Natural killer cell (primary cell): Measurements from ENCODE around the gene RPS6KA5. TPM values are rescaled to one million over a fixed set of nuclear protein-coding genes. Genes with fewer than 3 reads are reported as not detected.

Source experiments
- ATAC-seq, 3 donors: fragments of 150-1000 bp in 2 of 3; fragments of 200-7000 bp in 1 of 3; cut with Tn5 transposase; 1 replicate in 1 of 3; 2 replicates in 2 of 3; pipeline ENCODE4 v1.10.0; 2021; ENCODE audit warnings: mild to moderate bottlenecking in 2 of 3, moderate library complexity in 2 of 3
- DNase-seq, 2 donors: peaks; one replicate each; pipeline versions ENCODE4 v3.0.0 to v3.0.0-alpha.2; 2013 to 2021; ENCODE audit warnings: mixed read lengths in 1 of 2
- H3K27ac ChIP-seq: one replicate; pipeline ENCODE4 v1.5.1; 2013; ENCODE audit warnings: mild to moderate bottlenecking, low read length
- H3K27me3 ChIP-seq: one replicate; pipeline ENCODE4 v1.6.1; 2013; ENCODE audit warnings: low read length; ENCODE audit not compliant: control insufficient read depth, insufficient read depth
- H3K36me3 ChIP-seq: one replicate; pipeline ENCODE4 v1.6.1; 2013; ENCODE audit warnings: low read length; ENCODE audit not compliant: control insufficient read depth, insufficient read depth
- H3K4me1 ChIP-seq: one replicate; pipeline ENCODE4 v1.6.1; 2013; ENCODE audit warnings: low read length; ENCODE audit not compliant: control insufficient read depth, insufficient read depth
- H3K4me3 ChIP-seq: one replicate; pipeline ENCODE4 v1.5.1; 2013; ENCODE audit warnings: low read length
- H3K9me3 ChIP-seq: one replicate; pipeline ENCODE4 v1.6.1; 2013; ENCODE audit warnings: low read length; ENCODE audit not compliant: control insufficient read depth, insufficient read depth
- H3K27ac Mint-ChIP-seq, 2 donors: one replicate each; pipeline ENCODE4 v1.8.0; 2022; ENCODE audit warnings: mild to moderate bottlenecking in 2 of 2, mixed read lengths in 2 of 2, moderate library complexity in 1 of 2
- H3K27me3 Mint-ChIP-seq, 2 donors: one replicate each; pipeline ENCODE4 v1.8.0; 2022; ENCODE audit warnings: low read depth in 2 of 2, mixed read lengths in 2 of 2
- H3K36me3 Mint-ChIP-seq: one replicate; pipeline ENCODE4 v1.8.0; 2022; ENCODE audit warnings: mixed read lengths
- H3K4me1 Mint-ChIP-seq, 2 donors: one replicate each; pipeline ENCODE4 v1.8.0; 2022; ENCODE audit warnings: mixed read lengths in 2 of 2
- H3K4me3 Mint-ChIP-seq: one replicate; pipeline ENCODE4 v1.8.0; 2022; ENCODE audit warnings: mild to moderate bottlenecking, moderate library complexity, mixed read lengths
- H3K9me3 Mint-ChIP-seq, 2 donors: one replicate each; pipeline ENCODE4 v1.8.0; 2022; ENCODE audit warnings: mixed read lengths in 2 of 2
- whole genome bisulfite sequencing: methylation state at CpG from one replicate; pipeline ENCODE4 v1.1.7; 2013; ENCODE audit warnings: missing lambda C conversion rate; ENCODE audit not compliant: insufficient coverage; 5-methylcytosine and 5-hydroxymethylcytosine counted together
- intact Hi-C: fragments of 100-400 bp; cut with micrococcal nuclease; formaldehyde crosslinking; loops from one replicate; pipeline ENCODE4 v1.14.2; 2022
- total RNA-seq, 4 donors: library from RNA; stranded (reverse); fragments of 120-200 nt in 1 of 4; gene quantifications; one replicate each; pipeline versions ENCODE4 v1.2.3 to v1.2.4, GENCODE V29; 2013 to 2022
- TF ChIP-seq, protein P1 (sequence below): fragments of 200-600 bp; IDR thresholded peaks from one replicate; pipeline ENCODE4 v1.8.0; 2022; ENCODE audit warnings: antibody characterized with exemption

The RPS6KA5 gene
- total RNA-seq, 3 donors from 2014 or later (not counting 1 experiment from before 2014, with no cell fraction given): 24.1 to 28.5 (median 27.9) TPM

DNA sequence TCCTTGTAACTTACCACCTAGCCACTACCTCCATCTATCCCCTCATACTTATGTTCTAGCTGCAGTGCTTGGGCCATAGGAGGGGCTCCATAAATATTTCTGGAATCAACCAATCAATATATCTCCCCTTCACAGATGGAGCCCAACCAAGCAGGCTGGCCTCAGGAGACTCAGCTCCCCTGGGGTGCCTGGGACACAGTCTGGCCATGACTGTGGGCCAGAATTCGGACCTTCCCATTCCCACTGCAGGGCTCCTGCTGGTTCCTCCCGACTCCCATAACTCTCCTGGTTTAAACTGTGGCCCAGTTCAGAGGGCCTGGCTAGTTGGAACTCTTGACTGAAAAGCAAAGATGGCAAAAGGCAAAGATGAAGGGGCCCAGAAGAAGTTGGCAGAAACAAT is 257.2 kb downstream of the RPS6KA5 start:
- Histone ChIP-seq H3K4me1 (peaks cover 8% of the 10 kb centered on the region), H3K4me3 (no peak overlapping the region), H3K27me3 (no peaks in the 10 kb centered on the region), H3K27ac (no peak overlapping the region), H3K36me3 (no peaks in the 10 kb centered on the region), H3K9me3 (no peaks in the 10 kb centered on the region)
- TF ChIP-seq, protein P1, sequence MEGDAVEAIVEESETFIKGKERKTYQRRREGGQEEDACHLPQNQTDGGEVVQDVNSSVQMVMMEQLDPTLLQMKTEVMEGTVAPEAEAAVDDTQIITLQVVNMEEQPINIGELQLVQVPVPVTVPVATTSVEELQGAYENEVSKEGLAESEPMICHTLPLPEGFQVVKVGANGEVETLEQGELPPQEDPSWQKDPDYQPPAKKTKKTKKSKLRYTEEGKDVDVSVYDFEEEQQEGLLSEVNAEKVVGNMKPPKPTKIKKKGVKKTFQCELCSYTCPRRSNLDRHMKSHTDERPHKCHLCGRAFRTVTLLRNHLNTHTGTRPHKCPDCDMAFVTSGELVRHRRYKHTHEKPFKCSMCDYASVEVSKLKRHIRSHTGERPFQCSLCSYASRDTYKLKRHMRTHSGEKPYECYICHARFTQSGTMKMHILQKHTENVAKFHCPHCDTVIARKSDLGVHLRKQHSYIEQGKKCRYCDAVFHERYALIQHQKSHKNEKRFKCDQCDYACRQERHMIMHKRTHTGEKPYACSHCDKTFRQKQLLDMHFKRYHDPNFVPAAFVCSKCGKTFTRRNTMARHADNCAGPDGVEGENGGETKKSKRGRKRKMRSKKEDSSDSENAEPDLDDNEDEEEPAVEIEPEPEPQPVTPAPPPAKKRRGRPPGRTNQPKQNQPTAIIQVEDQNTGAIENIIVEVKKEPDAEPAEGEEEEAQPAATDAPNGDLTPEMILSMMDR: no peak
- Mint-ChIP-seq H3K4me3 (no peak overlapping the region), H3K4me1 (peaks cover 7 to 12% of the 10 kb centered on the region in 2 donors), H3K36me3 (no peaks in the 10 kb centered on the region), H3K27ac (no peak overlapping the region), H3K27me3 (peaks cover 0 to 2% of the 10 kb centered on the region in 2 donors), H3K9me3 (peaks cover 0 to 3% of the 10 kb centered on the region in 2 donors)
- intact Hi-C loops: no loop called here
- DNase-seq (no peak), ATAC-seq (no peak)
- WGBS: 93% methylated on average over 2 of the region's 2 CpGs

DNA sequence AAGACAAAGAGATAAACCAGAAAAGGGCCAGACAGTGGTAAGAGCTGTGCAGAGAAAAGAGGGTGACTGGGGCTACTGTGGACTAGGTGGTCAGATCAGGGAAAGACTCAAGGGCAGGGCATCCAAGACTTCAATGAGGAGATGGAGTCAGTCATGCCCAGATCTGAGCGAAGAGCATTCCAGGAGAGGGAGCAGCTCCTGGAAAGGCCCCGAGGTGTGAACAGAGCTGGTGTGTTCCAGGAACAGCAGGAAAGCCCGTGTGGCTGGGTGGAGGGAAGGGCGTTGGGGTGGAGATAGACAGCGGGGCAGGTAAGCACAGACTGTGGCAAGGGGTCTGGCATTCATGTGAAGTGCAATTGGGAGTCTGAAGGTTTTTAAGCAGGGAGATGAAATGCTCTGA is 261.0 kb downstream of the RPS6KA5 start:
- DNase-seq (no peak), ATAC-seq (no peak)
- H3K4me3 ChIP-seq: no peak overlapping the region
- peaks cover 0 to 2% of the 10 kb centered on the region in 2 donors for H3K27me3 Mint-ChIP-seq
- H3K4me3 Mint-ChIP-seq: no peak overlapping the region
- TF ChIP-seq, protein P1: no peak
- H3K4me1 ChIP-seq: peaks cover 8% of the 10 kb centered on the region
- H3K4me1 Mint-ChIP-seq: peaks cover 7 to 12% of the 10 kb centered on the region in 2 donors
- no peak overlapping the region for H3K27ac Mint-ChIP-seq
- H3K27me3 ChIP-seq: no peaks in the 10 kb centered on the region
- no peaks in the 10 kb centered on the region for H3K9me3 ChIP-seq
- peaks cover 0 to 3% of the 10 kb centered on the region in 2 donors for H3K9me3 Mint-ChIP-seq
- WGBS: 87% methylated on average over 5 of the region's 5 CpGs
- no peak overlapping the region for H3K27ac ChIP-seq
- H3K36me3 Mint-ChIP-seq: no peaks in the 10 kb centered on the region
- intact Hi-C loops: no loop called here
- no peaks in the 10 kb centered on the region for H3K36me3 ChIP-seq

DNA sequence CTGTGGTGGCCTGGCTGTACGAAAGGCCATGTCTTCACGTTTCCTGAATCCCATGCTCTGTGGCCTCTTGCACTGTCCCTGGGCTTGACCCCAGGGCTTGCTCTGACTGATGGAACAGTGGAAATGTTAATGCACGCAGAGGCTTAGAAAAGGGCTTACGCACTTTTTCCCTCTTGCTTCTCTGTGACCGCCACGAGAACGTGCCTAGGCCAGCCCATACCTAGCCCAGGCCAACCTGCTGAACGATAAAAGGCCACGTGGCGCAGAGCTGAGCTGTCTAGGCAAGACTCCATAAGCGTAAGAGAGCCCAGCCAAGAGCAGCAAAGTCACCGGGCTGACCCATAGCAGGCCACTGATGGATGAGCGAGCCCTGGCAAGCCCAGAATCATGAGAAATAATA is 262.5 kb downstream of the RPS6KA5 start:
- intact Hi-C loops: no loop called here
- H3K36me3 Mint-ChIP-seq: no peaks in the 10 kb centered on the region
- H3K4me3 ChIP-seq: no peak overlapping the region
- H3K9me3 Mint-ChIP-seq: peaks cover 0 to 3% of the 10 kb centered on the region in 2 donors
- H3K27ac ChIP-seq: no peak overlapping the region
- H3K4me3 Mint-ChIP-seq: no peak overlapping the region
- no peaks in the 10 kb centered on the region for H3K9me3 ChIP-seq
- ATAC-seq (no peak), DNase-seq (no peak)
- TF ChIP-seq, protein P1: no peak
- peaks cover 7 to 12% of the 10 kb centered on the region in 2 donors for H3K4me1 Mint-ChIP-seq
- no peak overlapping the region for H3K27ac Mint-ChIP-seq
- H3K36me3 ChIP-seq: no peaks in the 10 kb centered on the region
- no peaks in the 10 kb centered on the region for H3K27me3 ChIP-seq
- peaks cover 8% of the 10 kb centered on the region for H3K4me1 ChIP-seq
- H3K27me3 Mint-ChIP-seq: peaks cover 0 to 2% of the 10 kb centered on the region in 2 donors
- WGBS: 85% methylated on average over 13 of the region's 13 CpGs

Other genes starting within 250 kb of the RPS6KA5 start
- 10 to 100 TPM in 1 of 3 donors, 1 to 10 TPM in 2; 1.7 to 17.2 (median 5.9) TPM for gene TTC7B, start 244.2 kb downstream of the RPS6KA5 start, total RNA-seq
- 100 to 1,000 TPM; 108 to 142 (median 110) TPM for gene DGLUCY, start 53.4 kb upstream of the RPS6KA5 start, total RNA-seq
- gene GPR68, start 184.1 kb upstream of the RPS6KA5 start, total RNA-seq: 10 to 100 TPM in 2 of 3 donors, 1 to 10 TPM in 1; 7.6 to 24.0 (median 15.7) TPM